Heart left ventricle (tissue), 16 donors: ENCODE results near the gene UHRF2. TPM values are rescaled to one million over a fixed set of nuclear protein-coding genes. Genes with fewer than 3 reads are reported as not detected.

ENCODE experiments used
- ATAC-seq, 4 donors: fragments of 200-7000 bp; cut with Tn5 transposase; one replicate each; pipeline ENCODE4 v1.9.1; 2020 to 2022; ENCODE audit warnings: moderate library complexity in 4 of 4, mild to moderate bottlenecking in 3 of 4, moderate number of reproducible peaks in 1 of 4
- DNase-seq, 5 donors: peaks; one replicate each; pipeline ENCODE4 v3.0.0-alpha.2; 2020
- H3K27ac ChIP-seq, 12 donors: fragments of 200-600 bp; sonication (generic) in 4 of 12; one replicate each; pipeline versions ENCODE4 v1.5.0 to v1.8.0; 2016 to 2022; ENCODE audit warnings: mild to moderate bottlenecking in 2 of 12
- H3K27me3 ChIP-seq, 9 donors: fragments of 200-600 bp; sonication (generic) in 2 of 9; one replicate each; pipeline versions ENCODE4 v1.5.1 to v1.8.0; 2016 to 2022; ENCODE audit warnings: mild to moderate bottlenecking in 3 of 9
- H3K36me3 ChIP-seq, 9 donors: fragments of 200-600 bp; sonication (generic) in 2 of 9; one replicate each; pipeline versions ENCODE4 v1.5.0 to v1.8.0; 2018 to 2022; ENCODE audit warnings: mild to moderate bottlenecking in 2 of 9
- H3K4me1 ChIP-seq, 12 donors: fragments of 200-600 bp; sonication (generic) in 4 of 12; one replicate each; pipeline versions ENCODE4 v1.5.0 to v1.8.0; 2016 to 2022; ENCODE audit warnings: mild to moderate bottlenecking in 3 of 12
- H3K4me3 ChIP-seq, 12 donors: fragments of 200-600 bp; sonication (generic) in 4 of 12; one replicate each; pipeline versions ENCODE4 v1.5.0 to v1.8.0; 2017 to 2022; ENCODE audit warnings: mild to moderate bottlenecking in 9 of 12, moderate library complexity in 4 of 12
- H3K9me3 ChIP-seq, 12 donors: fragments of 200-600 bp; sonication (generic) in 4 of 12; one replicate each; pipeline versions ENCODE4 v1.5.0 to v1.8.0; 2016 to 2022; ENCODE audit warnings: mild to moderate bottlenecking in 1 of 12
- POLR2A ChIP-seq, 2 donors: fragments of 450-650 bp; IDR thresholded peaks; one replicate each; pipeline ENCODE4 v1.6.1; 2017; ENCODE audit warnings: antibody characterized with exemption in 2 of 2, mild to moderate bottlenecking in 2 of 2, moderate library complexity in 2 of 2
- WGBS, 4 donors: extraction: QIAGEN DNeasy Blood & Tissue Kit in 2 of 4; methylation state at CpG; one replicate each; pipeline versions ENCODE4 v1.1.5 to v1.1.7; 2013 to 2018; 5-methylcytosine and 5-hydroxymethylcytosine counted together
- intact Hi-C, 10 donors: fragments of 100-400 bp; cut with DNase I; formaldehyde crosslinking; loops; one replicate each; pipeline versions ENCODE4 v1.11.1 to v1.14.2; 2022
- polyA plus RNA-seq, 2 donors: library from polyadenylated mRNA; stranded (reverse); fragments of 200-250 nt; gene quantifications; one replicate each; pipeline ENCODE4 v1.2.3, GENCODE V29; 2013
- total RNA-seq, 9 donors: library from RNA; depleted of rRNA in 2 of 9; stranded (reverse); fragments of >200 nt in 2 of 9; fragmentation: NEBNext Ultra II Directional in 3 of 9; extraction: Animal tissue kit (Norgen Biotek cat#: 25700) in 3 of 9; gene quantifications; one replicate each; pipeline versions ENCODE4 v1.1.0 to v1.2.4, GENCODE V29; 2016 to 2023
- TF ChIP-seq, protein P1 (sequence below), 12 donors: fragments of 200-600 bp; sonication (generic) in 4 of 12; IDR thresholded peaks; one replicate each; pipeline versions ENCODE4 v1.5.0 to v1.8.0; 2018 to 2022; ENCODE audit warnings: antibody characterized with exemption in 12 of 12, mild to moderate bottlenecking in 5 of 12
- donor health status: ischemic (EF 13 %, LVEDD 7.1; RV severe dilation, severe dysfunction).
- donor health status: healthy with polysubstance abuse.
- donor health status: DM: no; HTN: yes; CAD: no.
- donor health status: DM: no; HTN: no; CAD: no.
- donor health status: ischemic (EF 25% LVEDD 6.9; RV normal size, moderate dysfunction).
- donor health status: ischemic (EF 25% LVEDD 5.7; RV mildly dilated, moderate dysfunction).
- donor health status: healthy.
- donor health status: DM: yes; HTN: yes; CAD: no.
- donor health status: ischemic (EF 35%, LVEDD 5.7; RV mildly dilated, moderate dysfunction).
- donor health status: nonischemic (EF 11% LVEDD 7.7; RV severe dilation, severe dysfunction).
- donor health status: DM: yes; HTN: yes; CAD: no.
- donor health status: PGD.
- donor health status: ischemic (EF 29% LVEDD 5.4; RV normal size, mild dysfunction).
- donor health status: nonischemic (EF 23%, LVEDD 6.1; RV moderate dilation, normal function).

The UHRF2 gene
- total and polyA plus RNA-seq, 11 donors: 6.4 to 20.6 (median 14.1) TPM

DNA sequence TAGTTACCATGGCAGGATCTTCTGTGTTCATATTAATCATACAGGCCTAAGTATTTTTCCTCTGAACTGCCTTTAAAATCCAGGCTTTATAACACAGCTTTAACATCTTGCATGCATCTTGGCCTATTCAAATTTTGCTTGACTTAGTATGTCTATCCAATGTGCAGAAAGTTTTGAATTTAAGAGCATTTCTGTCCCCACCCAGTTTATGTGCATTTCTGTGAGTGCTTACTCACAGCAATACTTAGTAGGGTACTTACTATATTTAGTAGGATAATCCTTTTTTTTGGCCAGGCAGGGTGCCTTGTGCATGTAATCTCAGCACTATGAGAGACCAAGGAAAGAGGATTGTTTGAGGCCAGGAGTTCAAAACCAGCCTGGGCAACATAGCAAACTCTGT is 18.0 kb downstream of the UHRF2 start:
- TF ChIP-seq, protein P1, sequence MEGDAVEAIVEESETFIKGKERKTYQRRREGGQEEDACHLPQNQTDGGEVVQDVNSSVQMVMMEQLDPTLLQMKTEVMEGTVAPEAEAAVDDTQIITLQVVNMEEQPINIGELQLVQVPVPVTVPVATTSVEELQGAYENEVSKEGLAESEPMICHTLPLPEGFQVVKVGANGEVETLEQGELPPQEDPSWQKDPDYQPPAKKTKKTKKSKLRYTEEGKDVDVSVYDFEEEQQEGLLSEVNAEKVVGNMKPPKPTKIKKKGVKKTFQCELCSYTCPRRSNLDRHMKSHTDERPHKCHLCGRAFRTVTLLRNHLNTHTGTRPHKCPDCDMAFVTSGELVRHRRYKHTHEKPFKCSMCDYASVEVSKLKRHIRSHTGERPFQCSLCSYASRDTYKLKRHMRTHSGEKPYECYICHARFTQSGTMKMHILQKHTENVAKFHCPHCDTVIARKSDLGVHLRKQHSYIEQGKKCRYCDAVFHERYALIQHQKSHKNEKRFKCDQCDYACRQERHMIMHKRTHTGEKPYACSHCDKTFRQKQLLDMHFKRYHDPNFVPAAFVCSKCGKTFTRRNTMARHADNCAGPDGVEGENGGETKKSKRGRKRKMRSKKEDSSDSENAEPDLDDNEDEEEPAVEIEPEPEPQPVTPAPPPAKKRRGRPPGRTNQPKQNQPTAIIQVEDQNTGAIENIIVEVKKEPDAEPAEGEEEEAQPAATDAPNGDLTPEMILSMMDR (IDR thresholded peaks at IDR 0.05): no peak
- TF ChIP-seq POLR2A (IDR thresholded peaks at IDR 0.05): no peak
- peaks cover 0 to 25% (median 9%) of the 10 kb centered on the region in 9 donors for H3K36me3 ChIP-seq
- H3K9me3 ChIP-seq: no peaks in the 10 kb centered on the region
- H3K4me1 ChIP-seq: peaks cover 0 to 64% (median 9%) of the 10 kb centered on the region in 12 donors
- no peak overlapping the region for H3K4me3 ChIP-seq
- ATAC-seq (no peak), DNase-seq (no peak)
- intact Hi-C loops: loop anchor here in 1 of 10 donors (10.0 kb wide), 1 partner anchor 54 kb away; no protein-coding TSS in a partner anchor
- H3K27me3 ChIP-seq: no peaks in the 10 kb centered on the region
- no peak overlapping the region for H3K27ac ChIP-seq

DNA sequence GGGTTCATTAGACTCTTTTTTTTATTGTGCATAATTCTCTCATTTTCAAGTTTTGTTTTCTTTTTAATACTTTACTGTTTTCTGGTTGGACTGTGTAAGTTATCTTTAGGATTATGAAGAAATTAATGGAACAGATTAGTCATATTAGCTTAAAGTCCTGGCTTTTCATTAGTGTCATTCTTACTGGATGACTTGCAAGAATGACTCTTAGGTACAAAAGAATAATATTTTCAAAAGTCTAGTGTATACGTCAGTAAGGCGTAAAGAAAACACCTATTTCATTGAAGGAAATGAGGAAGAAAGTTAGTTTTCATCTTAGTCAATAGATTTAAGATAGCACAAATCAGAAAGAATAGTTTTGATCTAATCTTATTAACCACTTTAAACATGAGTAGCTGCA is 20.4 kb downstream of the UHRF2 start:
- ATAC-seq (no peak), DNase-seq (no peak)
- Histone ChIP-seq H3K36me3 (peaks cover 0 to 31% (median 18%) of the 10 kb centered on the region in 9 donors), H3K4me1 (peaks cover 0 to 62% (median 9%) of the 10 kb centered on the region in 12 donors), H3K27ac (no peak overlapping the region), H3K27me3 (no peaks in the 10 kb centered on the region), H3K9me3 (no peaks in the 10 kb centered on the region), H3K4me3 (no peak overlapping the region)
- 90 to 95% (median 94%) methylated on average over 2 of the region's 2 CpGs for WGBS, 4 donors
- intact Hi-C loops: loop anchor here in 1 of 10 donors (10.0 kb wide), 1 partner anchor 51 kb away; no protein-coding TSS in a partner anchor
- no peak for TF ChIP-seq POLR2A (IDR thresholded peaks at IDR 0.05)
- TF ChIP-seq, protein P1 (IDR thresholded peaks at IDR 0.05): no peak

DNA sequence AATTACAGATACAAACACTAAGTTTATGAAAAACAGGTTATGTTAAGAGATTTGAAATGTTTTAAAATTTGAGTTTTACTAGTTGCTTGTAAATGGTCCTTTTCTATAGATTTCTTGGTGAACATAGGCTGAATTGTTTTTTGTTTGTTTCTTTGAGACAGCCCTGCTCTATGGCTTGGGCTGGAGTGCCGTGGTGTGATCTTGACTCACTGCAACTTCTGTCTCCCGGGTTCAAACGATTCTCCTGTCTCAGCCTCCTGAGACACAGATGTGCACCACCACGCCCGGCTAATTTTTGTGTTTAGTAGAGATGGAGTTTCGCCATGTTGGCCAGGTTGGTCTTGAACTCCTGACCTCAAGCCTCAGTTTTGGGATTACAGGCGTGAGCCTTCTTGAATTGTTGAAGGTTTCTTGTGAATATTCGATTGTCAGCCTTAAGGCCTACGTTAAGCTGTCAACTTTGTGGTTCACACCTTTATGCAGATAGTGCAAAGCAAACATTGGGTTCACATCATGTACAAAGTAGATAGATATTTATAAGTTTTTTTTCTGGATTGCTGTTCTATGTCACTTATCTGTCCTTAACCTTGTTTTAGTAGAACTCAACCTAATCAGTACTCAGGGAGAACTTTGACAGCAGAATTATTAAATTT is 26.2 kb downstream of the UHRF2 start:
- TF ChIP-seq POLR2A (IDR thresholded peaks at IDR 0.05): no peak
- TF ChIP-seq, protein P1 (IDR thresholded peaks at IDR 0.05): no peak
- Histone ChIP-seq H3K4me3 (no peak overlapping the region), H3K36me3 (peaks cover 0 to 25% (median 17%) of the 10 kb centered on the region in 9 donors), H3K27ac (no peak overlapping the region), H3K9me3 (no peaks in the 10 kb centered on the region), H3K4me1 (peaks cover 0 to 37% (median 17%) of the 10 kb centered on the region in 12 donors), H3K27me3 (no peaks in the 10 kb centered on the region)
- DNase-seq: no peak
- intact Hi-C loops: loop anchor here in 1 of 10 donors (10.0 kb wide), 1 partner anchor 46 kb away; no protein-coding TSS in a partner anchor
- 84 to 87% (median 86%) methylated on average over 9 of the region's 9 CpGs for WGBS, 4 donors
- no peak for ATAC-seq

DNA sequence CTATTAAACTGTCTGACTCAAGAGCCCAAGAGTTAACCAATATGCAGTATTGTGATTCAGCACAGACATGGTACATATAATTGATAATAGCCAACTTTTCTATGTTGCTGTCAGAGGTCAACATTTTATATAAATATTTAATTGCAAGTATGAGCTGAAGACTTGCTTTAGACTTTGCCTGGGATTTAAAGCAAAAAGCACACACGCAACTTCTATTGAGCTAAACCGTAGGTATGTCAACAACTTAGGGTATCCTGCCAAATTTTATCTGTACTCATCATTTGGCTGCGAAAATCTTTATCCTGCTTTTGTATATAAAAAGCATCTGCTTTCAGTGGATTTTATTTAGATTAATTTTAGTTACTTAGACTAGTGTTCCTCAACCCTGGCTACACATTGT is 27.4 kb downstream of the UHRF2 start:
- H3K36me3 ChIP-seq: peaks cover 0 to 14% (median 10%) of the 10 kb centered on the region in 9 donors
- ATAC-seq (no peak), DNase-seq (no peak)
- H3K4me3 ChIP-seq: no peak overlapping the region
- intact Hi-C loops: no loop called here
- H3K27ac ChIP-seq: no peak overlapping the region
- no peaks in the 10 kb centered on the region for H3K27me3 ChIP-seq
- TF ChIP-seq, protein P1 (IDR thresholded peaks at IDR 0.05): no peak
- no peak for TF ChIP-seq POLR2A (IDR thresholded peaks at IDR 0.05)
- H3K9me3 ChIP-seq: no peaks in the 10 kb centered on the region
- peaks cover 0 to 41% (median 17%) of the 10 kb centered on the region in 12 donors for H3K4me1 ChIP-seq
- 53 to 72% (median 59%) methylated on average over 3 of the region's 3 CpGs for WGBS, 4 donors
